Ishikawa (cell line): ENCODE data around the gene SEPTIN5.

Experiments used
- CEBPB ChIP-seq: IDR thresholded peaks from 2 replicates; pipeline ENCODE4 v1.6.1; 2012
- CREB1 ChIP-seq: IDR thresholded peaks from 2 replicates; pipeline ENCODE4 v1.6.1; 2012; ENCODE audit warnings: low read depth
- EGR1 ChIP-seq: IDR thresholded peaks from 2 replicates; pipeline ENCODE4 v1.6.1; 2012
- EP300 ChIP-seq: IDR thresholded peaks from 2 replicates; pipeline ENCODE4 v1.6.1; 2012; ENCODE audit warnings: borderline replicate concordance
- FOXM1 ChIP-seq: IDR thresholded peaks from 2 replicates; pipeline ENCODE4 v1.6.1; 2012; ENCODE audit warnings: low read depth, borderline replicate concordance
- NFIC ChIP-seq: IDR thresholded peaks from 2 replicates; pipeline ENCODE4 v1.6.1; 2012
- RAD21 ChIP-seq: IDR thresholded peaks from 2 replicates; pipeline ENCODE4 v1.6.1; 2012; ENCODE audit warnings: low read depth
- TAF1 ChIP-seq: IDR thresholded peaks from 2 replicates; pipeline ENCODE4 v1.6.1; 2012; ENCODE audit warnings: low read depth, mild to moderate bottlenecking
- TCF12 ChIP-seq: IDR thresholded peaks from 2 replicates; pipeline ENCODE4 v1.6.1; 2012; ENCODE audit warnings: low read depth
- TEAD4 ChIP-seq: IDR thresholded peaks from 2 replicates; pipeline ENCODE4 v1.6.1; 2012
- YY1 ChIP-seq: IDR thresholded peaks from 2 replicates; pipeline ENCODE4 v1.6.1; 2012; ENCODE audit warnings: low read depth
- ZBTB7A ChIP-seq: IDR thresholded peaks from 2 replicates; pipeline ENCODE4 v1.6.1; 2012; ENCODE audit warnings: low read depth
- TF ChIP-seq, protein P1 (sequence below): IDR thresholded peaks from 2 replicates; pipeline ENCODE4 v1.6.1; 2012
- TF ChIP-seq, protein P2 (sequence below): IDR thresholded peaks from 2 replicates; pipeline ENCODE4 v1.6.1; 2012; ENCODE audit warnings: low read depth, mild to moderate bottlenecking
- TF ChIP-seq, protein P3 (sequence below): IDR thresholded peaks from 2 replicates; pipeline ENCODE4 v1.6.1; 2012

SEPTIN5 gene

DNA sequence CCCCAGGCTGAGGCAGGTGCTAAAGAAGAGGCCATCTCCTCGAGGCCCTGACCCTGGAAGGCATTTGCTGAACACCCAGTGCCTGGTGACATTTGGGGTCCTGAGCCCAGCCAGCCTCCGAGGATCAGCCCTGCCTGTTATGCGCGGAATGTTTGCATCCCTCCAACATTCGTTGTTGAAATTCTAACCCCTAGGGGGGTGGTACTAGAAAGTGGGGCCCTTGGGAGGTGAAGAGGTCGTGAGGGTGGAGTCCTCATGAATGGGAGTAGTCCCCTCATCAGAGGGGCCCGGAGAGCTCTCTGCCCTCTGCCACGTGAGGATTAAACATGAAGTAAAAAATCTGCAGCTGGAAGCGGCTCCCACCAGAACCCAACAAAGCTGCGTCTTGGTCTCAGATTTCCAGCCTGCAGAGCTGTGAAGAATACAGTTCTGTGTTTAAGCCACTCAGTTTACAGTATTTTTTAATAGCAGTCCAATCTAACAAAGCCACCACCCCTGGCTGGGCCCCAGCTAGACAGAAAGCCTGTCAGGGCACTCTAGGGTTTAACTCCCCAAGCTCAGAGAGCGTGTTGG is 35.3 kb upstream of the SEPTIN5 start:
- no peak for TF ChIP-seq TAF1
- TF ChIP-seq FOXM1, result no peak
- TF ChIP-seq TEAD4, result no peak
- no peak for TF ChIP-seq ZBTB7A
- TF ChIP-seq TCF12, result no peak
- TF ChIP-seq, protein P1, sequence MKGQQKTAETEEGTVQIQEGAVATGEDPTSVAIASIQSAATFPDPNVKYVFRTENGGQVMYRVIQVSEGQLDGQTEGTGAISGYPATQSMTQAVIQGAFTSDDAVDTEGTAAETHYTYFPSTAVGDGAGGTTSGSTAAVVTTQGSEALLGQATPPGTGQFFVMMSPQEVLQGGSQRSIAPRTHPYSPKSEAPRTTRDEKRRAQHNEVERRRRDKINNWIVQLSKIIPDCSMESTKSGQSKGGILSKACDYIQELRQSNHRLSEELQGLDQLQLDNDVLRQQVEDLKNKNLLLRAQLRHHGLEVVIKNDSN, result no peak
- no peak for TF ChIP-seq RAD21
- no peak for TF ChIP-seq CREB1
- TF ChIP-seq CEBPB, result no peak
- TF ChIP-seq EGR1, result no peak
- TF ChIP-seq NFIC, result no peak
- TF ChIP-seq, protein P2, sequence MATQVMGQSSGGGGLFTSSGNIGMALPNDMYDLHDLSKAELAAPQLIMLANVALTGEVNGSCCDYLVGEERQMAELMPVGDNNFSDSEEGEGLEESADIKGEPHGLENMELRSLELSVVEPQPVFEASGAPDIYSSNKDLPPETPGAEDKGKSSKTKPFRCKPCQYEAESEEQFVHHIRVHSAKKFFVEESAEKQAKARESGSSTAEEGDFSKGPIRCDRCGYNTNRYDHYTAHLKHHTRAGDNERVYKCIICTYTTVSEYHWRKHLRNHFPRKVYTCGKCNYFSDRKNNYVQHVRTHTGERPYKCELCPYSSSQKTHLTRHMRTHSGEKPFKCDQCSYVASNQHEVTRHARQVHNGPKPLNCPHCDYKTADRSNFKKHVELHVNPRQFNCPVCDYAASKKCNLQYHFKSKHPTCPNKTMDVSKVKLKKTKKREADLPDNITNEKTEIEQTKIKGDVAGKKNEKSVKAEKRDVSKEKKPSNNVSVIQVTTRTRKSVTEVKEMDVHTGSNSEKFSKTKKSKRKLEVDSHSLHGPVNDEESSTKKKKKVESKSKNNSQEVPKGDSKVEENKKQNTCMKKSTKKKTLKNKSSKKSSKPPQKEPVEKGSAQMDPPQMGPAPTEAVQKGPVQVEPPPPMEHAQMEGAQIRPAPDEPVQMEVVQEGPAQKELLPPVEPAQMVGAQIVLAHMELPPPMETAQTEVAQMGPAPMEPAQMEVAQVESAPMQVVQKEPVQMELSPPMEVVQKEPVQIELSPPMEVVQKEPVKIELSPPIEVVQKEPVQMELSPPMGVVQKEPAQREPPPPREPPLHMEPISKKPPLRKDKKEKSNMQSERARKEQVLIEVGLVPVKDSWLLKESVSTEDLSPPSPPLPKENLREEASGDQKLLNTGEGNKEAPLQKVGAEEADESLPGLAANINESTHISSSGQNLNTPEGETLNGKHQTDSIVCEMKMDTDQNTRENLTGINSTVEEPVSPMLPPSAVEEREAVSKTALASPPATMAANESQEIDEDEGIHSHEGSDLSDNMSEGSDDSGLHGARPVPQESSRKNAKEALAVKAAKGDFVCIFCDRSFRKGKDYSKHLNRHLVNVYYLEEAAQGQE, result no peak
- no peak for TF ChIP-seq YY1
- TF ChIP-seq, protein P3, sequence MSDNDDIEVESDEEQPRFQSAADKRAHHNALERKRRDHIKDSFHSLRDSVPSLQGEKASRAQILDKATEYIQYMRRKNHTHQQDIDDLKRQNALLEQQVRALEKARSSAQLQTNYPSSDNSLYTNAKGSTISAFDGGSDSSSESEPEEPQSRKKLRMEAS, result no peak
- TF ChIP-seq EP300, result no peak

DNA sequence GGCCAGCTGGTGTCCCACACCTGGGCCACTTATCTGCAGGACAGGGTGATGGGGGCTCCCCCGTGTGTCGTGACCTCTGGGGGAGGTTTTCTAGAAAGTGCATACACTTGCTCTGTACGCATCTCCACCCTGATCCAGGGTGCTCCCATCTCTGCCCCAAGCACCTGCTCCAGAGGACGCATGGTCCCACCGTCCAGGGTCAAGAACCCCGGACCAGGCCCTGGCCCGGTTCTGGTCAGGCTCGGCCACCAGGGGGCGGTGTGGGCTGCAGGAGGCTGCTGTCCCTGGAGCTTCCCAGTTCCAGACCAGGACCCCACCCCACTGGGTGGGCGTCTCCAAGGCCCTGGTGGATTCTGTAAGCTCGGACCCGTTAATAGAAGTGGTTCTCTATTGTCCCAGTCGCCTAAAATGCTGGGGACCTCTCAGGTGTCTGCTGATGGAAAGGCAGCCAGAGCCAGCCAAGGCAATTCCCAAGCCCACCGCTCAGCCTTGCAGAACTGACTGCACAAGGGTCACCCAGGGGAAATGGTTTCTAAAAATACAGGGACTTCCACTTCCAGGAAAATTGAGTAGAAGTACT is 34.7 kb upstream of the SEPTIN5 start:
- TF ChIP-seq TEAD4, result no peak
- peak; percentile 79 for TF ChIP-seq RAD21

DNA sequence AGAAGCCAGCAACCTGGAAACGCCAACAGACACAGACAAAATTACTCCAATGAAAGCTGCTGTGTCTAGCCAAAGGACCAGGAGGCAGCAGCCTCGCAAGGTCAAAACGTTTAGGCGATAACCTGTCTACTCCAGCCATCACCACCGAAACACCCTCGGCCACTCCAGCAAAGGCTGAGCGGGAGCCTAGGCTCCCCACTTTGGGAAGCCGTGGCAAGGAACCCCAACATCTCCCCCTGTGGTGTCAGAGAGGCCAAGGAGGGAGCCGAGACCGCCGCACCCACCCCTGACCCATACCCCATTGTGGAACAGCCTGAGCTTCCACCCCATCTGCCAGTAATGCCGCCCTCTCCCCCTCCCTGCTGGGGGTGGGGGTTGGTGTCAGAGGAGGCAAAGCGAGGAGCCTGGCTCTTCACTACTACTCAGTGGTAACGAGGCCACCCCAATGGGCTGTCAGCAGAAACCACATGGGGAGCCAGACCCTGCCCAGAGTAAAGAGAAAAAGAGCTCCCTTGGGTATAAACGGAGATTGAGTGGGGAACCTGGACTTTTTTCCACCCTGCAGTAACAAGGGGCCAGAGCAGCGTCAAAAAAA is 33.9 kb upstream of the SEPTIN5 start:
- TF ChIP-seq FOXM1 (no peak), ZBTB7A (no peak), CREB1 (no peak), TEAD4 (no peak), TAF1 (no peak), YY1 (no peak), EP300 (no peak), CEBPB (no peak), TCF12 (no peak), RAD21 (no peak), EGR1 (no peak), NFIC (no peak)
- TF ChIP-seq, protein P3, result no peak
- TF ChIP-seq, protein P1, result no peak

DNA sequence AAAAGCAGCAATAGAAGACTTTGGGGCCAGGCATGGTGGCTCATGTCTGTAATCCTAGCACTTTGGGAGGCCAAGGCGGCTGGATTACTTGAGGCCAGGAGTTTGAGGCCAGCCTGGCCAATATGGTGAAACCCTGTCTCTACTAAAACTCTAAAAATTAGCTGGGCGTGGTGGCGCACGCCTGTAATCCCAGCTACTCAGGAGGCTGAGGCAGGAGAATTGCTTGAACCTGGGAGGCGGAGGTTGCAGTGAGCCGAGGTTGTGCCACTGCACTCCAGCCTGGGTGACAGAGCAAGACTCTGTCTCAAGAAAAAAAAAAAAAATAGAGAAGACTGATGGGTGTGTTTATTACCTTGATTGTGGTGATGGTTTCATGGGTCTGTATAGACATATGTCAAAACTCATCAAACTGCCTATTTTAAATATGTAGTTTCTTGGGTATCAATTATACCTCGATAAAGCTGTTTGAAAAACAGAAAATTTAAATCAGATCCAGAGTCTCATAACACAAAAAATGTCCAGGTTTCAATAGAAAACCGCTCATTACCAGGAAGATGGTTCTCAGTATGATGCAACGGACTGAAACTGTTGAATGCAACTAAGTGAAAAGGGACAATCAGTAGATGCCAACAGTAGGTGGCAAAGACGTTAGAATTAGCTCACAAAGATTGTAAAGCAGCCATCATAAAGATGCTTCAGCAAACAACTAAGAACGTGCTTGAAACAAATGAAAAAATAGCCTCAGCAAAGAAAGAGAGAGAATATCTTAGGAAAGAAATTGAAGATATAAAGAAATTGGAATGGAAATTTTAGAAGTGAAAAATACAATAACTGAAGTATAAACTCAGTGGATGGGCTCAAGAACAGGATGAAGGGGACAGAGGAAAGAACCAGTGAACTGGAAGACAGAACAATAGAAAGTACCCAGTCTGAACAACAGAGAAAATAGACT is 33.1 kb upstream of the SEPTIN5 start:
- TF ChIP-seq CREB1, result no peak
- no peak for TF ChIP-seq FOXM1
- no peak for TF ChIP-seq EGR1
- TF ChIP-seq TEAD4, result no peak
- no peak for TF ChIP-seq YY1
- no peak for TF ChIP-seq EP300
- TF ChIP-seq NFIC, result no peak
- no peak for TF ChIP-seq RAD21
- TF ChIP-seq, protein P2, result no peak
- TF ChIP-seq TAF1, result no peak
- TF ChIP-seq TCF12, result no peak
- TF ChIP-seq, protein P1, result no peak
